SK-N-SH treated with all-trans-retinoic acid at 6 μM for 48 hours (cell line): ENCODE data around the gene DMD.

Source experiments
- BACH2 ChIP-seq: fragments of 250-450 bp; sonication (Bioruptor Pico); IDR thresholded peaks from 2 replicates; pipeline ENCODE4 v1.9.0; 2021; ENCODE audit warnings: mild to moderate bottlenecking, borderline replicate concordance
- CSRNP3 ChIP-seq: fragments of 250-450 bp; sonication (Bioruptor Pico); IDR thresholded peaks from 2 replicates; pipeline ENCODE4 v1.5.1; 2021; ENCODE audit warnings: mild to moderate bottlenecking, moderate library complexity
- ESRRG ChIP-seq: fragments of 250-450 bp; sonication (Bioruptor Pico); IDR thresholded peaks from 2 replicates; pipeline ENCODE4 v1.6.1; 2021; ENCODE audit warnings: mild to moderate bottlenecking
- OSR1 ChIP-seq: fragments of 250-450 bp; sonication (Bioruptor Pico); IDR thresholded peaks from 2 replicates; pipeline ENCODE4 v1.8.0; 2022; ENCODE audit warnings: moderate library complexity, mild to moderate bottlenecking, inconsistent platforms
- RARB ChIP-seq: fragments of 250-450 bp; sonication (Bioruptor Pico); IDR thresholded peaks from 2 replicates; pipeline ENCODE4 v1.8.0; 2021; ENCODE audit warnings: mild to moderate bottlenecking, moderate library complexity
- TOX ChIP-seq: fragments of 250-450 bp; sonication (Bioruptor Pico); IDR thresholded peaks from 2 replicates; pipeline ENCODE4 v1.8.0; 2021; ENCODE audit warnings: mild to moderate bottlenecking, moderate library complexity, borderline replicate concordance
- ZC3H10 ChIP-seq: fragments of 250-450 bp; sonication (Bioruptor Pico); IDR thresholded peaks from 2 replicates; pipeline ENCODE4 v1.5.1; 2021; ENCODE audit warnings: mild to moderate bottlenecking, moderate library complexity
- ZFP3 ChIP-seq: fragments of 250-450 bp; sonication (Bioruptor Pico); IDR thresholded peaks from 2 replicates; pipeline ENCODE4 v1.5.0; 2020; ENCODE audit warnings: mild to moderate bottlenecking, moderate library complexity
- ZFP30 ChIP-seq: fragments of 450-650 bp; formaldehyde crosslinking; IDR thresholded peaks from 2 replicates; pipeline ENCODE4 v1.5.0; 2022; ENCODE audit warnings: mild to moderate bottlenecking, moderate library complexity
- ZNF70 ChIP-seq: fragments of 450-650 bp; formaldehyde crosslinking; IDR thresholded peaks from 2 replicates; pipeline ENCODE4 v1.5.0; 2020; ENCODE audit warnings: mild to moderate bottlenecking, moderate library complexity
- ZNF8 ChIP-seq: fragments of 450-650 bp; formaldehyde crosslinking; IDR thresholded peaks from 2 replicates; pipeline ENCODE4 v1.5.0; 2020; ENCODE audit warnings: mild to moderate bottlenecking, moderate library complexity
- TF ChIP-seq, protein P1 (sequence below): fragments of 250-450 bp; sonication (Bioruptor Pico); IDR thresholded peaks from 2 replicates; pipeline ENCODE4 v1.5.1; 2020; ENCODE audit warnings: low read depth, mild to moderate bottlenecking, moderate library complexity
- TF ChIP-seq, protein P2 (sequence below): fragments of 250-450 bp; sonication (Bioruptor Pico); IDR thresholded peaks from 2 replicates; pipeline ENCODE4 v1.8.0; 2020; ENCODE audit warnings: mild to moderate bottlenecking, moderate library complexity, borderline replicate concordance

DNA sequence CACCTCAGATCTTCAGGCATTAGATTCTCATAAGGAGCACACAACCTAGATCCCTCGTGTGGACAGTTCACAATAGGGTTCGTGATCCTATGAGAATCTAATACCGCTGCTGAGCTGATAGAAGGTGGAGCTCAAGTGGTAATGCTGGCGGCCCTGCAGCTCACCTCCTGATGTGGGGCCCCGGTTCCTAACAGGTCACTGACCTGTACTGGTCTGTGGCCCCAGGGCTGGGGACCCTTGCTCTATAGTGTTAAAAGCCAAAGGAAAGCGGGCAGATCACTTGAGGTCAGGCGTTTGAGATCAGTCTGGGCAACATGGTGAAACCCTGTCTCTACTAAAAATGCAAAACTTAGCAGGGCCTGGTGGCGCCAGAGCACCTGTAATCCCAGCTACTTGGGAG lies 1092.5 kb downstream of the DMD start:
- TF ChIP-seq ZNF8 (CRISPR knock-in tag) (no peak), ZFP3 (CRISPR knock-in tag) (no peak), BACH2 (CRISPR knock-in tag) (no peak), ZC3H10 (CRISPR knock-in tag) (no peak), RARB (CRISPR knock-in tag) (no peak), TOX (CRISPR knock-in tag) (no peak), ZNF70 (CRISPR knock-in tag) (no peak), CSRNP3 (CRISPR knock-in tag) (no peak), ZFP30 (no peak), OSR1 (CRISPR knock-in tag) (no peak), ESRRG (CRISPR knock-in tag) (no peak)
- TF ChIP-seq, protein P1, sequence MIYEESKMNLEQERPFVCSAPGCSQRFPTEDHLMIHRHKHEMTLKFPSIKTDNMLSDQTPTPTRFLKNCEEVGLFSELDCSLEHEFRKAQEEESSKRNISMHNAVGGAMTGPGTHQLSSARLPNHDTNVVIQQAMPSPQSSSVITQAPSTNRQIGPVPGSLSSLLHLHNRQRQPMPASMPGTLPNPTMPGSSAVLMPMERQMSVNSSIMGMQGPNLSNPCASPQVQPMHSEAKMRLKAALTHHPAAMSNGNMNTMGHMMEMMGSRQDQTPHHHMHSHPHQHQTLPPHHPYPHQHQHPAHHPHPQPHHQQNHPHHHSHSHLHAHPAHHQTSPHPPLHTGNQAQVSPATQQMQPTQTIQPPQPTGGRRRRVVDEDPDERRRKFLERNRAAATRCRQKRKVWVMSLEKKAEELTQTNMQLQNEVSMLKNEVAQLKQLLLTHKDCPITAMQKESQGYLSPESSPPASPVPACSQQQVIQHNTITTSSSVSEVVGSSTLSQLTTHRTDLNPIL, result no peak
- TF ChIP-seq, protein P2, sequence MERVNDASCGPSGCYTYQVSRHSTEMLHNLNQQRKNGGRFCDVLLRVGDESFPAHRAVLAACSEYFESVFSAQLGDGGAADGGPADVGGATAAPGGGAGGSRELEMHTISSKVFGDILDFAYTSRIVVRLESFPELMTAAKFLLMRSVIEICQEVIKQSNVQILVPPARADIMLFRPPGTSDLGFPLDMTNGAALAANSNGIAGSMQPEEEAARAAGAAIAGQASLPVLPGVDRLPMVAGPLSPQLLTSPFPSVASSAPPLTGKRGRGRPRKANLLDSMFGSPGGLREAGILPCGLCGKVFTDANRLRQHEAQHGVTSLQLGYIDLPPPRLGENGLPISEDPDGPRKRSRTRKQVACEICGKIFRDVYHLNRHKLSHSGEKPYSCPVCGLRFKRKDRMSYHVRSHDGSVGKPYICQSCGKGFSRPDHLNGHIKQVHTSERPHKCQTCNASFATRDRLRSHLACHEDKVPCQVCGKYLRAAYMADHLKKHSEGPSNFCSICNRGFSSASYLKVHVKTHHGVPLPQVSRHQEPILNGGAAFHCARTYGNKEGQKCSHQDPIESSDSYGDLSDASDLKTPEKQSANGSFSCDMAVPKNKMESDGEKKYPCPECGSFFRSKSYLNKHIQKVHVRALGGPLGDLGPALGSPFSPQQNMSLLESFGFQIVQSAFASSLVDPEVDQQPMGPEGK (CRISPR knock-in tag), result no peak
